Ectodermal cell (in vitro differentiated cells): Measurements from ENCODE around the gene FLT3.

Source experiments
- H3K27ac ChIP-seq: 2 replicates; pipeline ENCODE4 v1.7.0; 2013; ENCODE audit warnings: mild to moderate bottlenecking, low read depth, low read length; ENCODE audit not compliant: insufficient read depth, poor library complexity, severe bottlenecking
- H3K27me3 ChIP-seq: 2 replicates; pipeline ENCODE4 v1.7.0; 2013; ENCODE audit warnings: mild to moderate bottlenecking, low read length; ENCODE audit not compliant: insufficient read depth, control insufficient read depth, poor library complexity, severe bottlenecking
- H3K36me3 ChIP-seq: one replicate; pipeline ENCODE4 v1.7.0; 2013; ENCODE audit warnings: low read length; ENCODE audit not compliant: control insufficient read depth, insufficient read depth
- H3K4me1 ChIP-seq: one replicate; pipeline ENCODE4 v1.7.0; 2013; ENCODE audit warnings: low read length; ENCODE audit not compliant: control insufficient read depth, insufficient read depth
- H3K4me3 ChIP-seq: 2 replicates; pipeline ENCODE4 v1.7.0; 2013; ENCODE audit warnings: low read depth, low read length, control low read depth; ENCODE audit not compliant: insufficient read depth
- H3K9me3 ChIP-seq: 2 replicates; pipeline ENCODE4 v1.7.0; 2013; ENCODE audit warnings: mild to moderate bottlenecking, low read length, moderate library complexity; ENCODE audit not compliant: control insufficient read depth
- WGBS, 2 experiments: methylation state at CpG; one replicate each; pipeline ENCODE4 v1.1.7; 2013; ENCODE audit warnings: missing lambda C conversion rate in 2 of 2; 5-methylcytosine and 5-hydroxymethylcytosine counted together

FLT3 gene

DNA sequence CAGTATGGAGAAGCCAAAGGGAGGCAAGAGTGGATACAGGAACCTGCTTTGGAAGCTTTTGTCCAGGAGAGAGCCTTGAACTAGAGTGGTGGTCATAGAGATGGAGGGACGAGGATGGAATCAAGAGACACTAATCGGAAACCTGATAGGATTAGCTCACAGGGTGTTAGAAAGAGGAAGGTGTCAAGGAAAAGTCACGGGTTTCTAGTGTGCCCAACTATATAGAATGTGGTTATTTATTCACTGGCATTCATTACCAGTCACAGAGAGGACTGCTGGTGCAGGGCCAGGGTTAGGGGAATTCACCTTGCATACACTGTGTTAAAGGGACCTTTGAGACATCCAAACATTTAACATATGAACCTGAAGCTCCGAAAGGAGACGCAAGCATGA is 68.5 kb downstream of the FLT3 start:
- Histone ChIP-seq H3K27me3 (no peaks in the 10 kb centered on the region), H3K36me3 (no peaks in the 10 kb centered on the region), H3K4me1 (no peaks in the 10 kb centered on the region), H3K4me3 (no peak overlapping the region), H3K27ac (no peak overlapping the region), H3K9me3 (no peaks in the 10 kb centered on the region)
- 94% methylated on average over 5 of the region's 5 CpGs for WGBS, 2 experiments

DNA sequence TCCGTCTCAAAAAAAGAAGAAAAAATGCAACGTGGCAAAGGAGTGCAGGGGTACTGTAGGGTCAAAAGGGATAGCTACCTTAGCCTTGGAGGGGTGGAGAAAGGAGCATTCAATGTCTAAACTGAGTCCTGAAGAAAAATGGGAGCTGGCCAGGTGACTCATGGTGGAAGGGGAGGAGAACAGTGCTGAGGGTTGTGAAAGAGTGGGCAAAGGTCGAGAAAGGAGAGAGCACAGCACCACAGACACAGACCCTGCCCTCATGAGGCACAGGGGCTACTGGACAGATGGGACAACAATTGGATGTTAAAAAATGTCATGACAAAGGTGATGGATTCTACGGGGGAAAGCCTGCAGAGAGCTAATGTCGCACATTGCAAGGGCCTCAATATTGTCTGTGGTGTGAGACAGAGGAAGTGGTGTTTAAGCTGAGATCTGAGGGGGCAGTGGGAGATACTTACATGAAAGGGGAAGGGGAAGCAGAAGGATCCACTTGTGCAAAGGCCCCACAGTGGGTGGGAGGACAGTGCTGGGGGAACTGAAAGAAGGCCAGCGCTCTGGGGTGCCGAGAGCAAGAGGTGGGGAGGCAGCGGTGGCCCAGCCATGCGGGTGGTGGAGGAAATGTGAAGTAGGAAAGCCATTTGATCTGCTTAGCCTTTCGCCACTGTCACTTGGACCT is 69.0 kb downstream of the FLT3 start:
- WGBS, 2 experiments, result 90 to 93% methylated on average over 10 of the region's 10 CpGs
- Histone ChIP-seq H3K4me3 (no peak overlapping the region), H3K27me3 (no peaks in the 10 kb centered on the region), H3K9me3 (no peaks in the 10 kb centered on the region), H3K36me3 (no peaks in the 10 kb centered on the region), H3K27ac (no peak overlapping the region), H3K4me1 (no peaks in the 10 kb centered on the region)

DNA sequence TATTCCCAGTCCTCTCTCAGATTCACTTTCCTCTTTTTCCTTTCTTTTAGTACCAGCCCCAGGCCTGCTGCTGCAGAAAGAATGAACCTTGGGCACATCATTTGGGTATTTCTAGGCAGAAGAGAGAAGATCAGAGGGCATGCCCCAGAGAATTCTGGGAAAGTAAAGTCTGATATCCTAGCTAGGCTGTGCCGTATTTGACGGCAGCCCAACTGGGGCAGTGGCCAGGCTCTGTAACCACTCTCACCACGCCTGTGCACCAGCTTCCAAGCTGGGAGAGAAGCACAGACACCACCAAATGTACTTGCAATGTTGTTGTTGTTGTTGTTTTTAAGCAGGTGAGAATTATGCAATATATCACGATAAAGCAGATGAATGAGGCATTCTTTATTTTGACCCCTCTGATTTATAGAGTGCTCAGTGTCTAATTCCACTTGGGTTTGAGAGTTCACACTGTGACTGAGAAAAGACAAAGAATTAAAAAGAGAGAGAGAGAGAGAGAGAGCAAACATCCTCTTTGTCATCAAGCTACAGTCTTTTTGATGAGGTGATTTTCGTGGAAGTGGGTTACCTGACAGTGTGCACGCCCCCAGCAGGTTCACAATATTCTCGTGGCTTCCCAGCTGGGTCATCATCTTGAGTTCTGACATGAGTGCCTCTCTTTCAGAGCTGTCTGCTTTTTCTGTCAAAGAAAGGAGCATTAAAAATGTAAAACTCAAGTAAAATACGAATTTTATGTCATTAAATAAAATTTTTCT is 72.6 kb downstream of the FLT3 start:
- Histone ChIP-seq H3K27ac (no peak overlapping the region), H3K4me3 (no peak overlapping the region), H3K9me3 (no peaks in the 10 kb centered on the region), H3K4me1 (peaks cover 3% of the 10 kb centered on the region), H3K27me3 (no peaks in the 10 kb centered on the region), H3K36me3 (no peaks in the 10 kb centered on the region)
- 90 to 94% methylated on average over 7 to 8 of the region's 8 CpGs for WGBS, 2 experiments

DNA sequence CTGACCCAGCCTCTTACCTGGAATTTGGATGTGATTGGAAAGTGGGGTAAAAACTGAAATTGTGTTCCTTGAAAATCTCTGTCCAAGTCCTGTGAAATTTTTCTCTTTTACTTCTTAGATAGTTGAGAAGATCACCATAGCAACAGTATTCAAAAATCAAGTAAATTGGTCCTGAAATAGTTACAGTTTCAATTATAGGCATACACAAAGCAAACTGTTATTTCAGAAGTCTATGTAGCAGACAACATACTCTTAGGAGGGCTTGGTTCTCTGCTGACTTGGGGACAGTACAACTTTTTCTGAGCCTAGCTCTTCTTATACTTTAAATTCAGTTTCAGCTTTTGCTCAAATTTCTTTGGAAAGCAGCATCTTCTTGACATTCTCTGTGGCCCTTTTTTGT is 73.3 kb downstream of the FLT3 start:
- Histone ChIP-seq H3K4me1 (peaks cover 9% of the 10 kb centered on the region), H3K9me3 (no peaks in the 10 kb centered on the region), H3K27me3 (no peaks in the 10 kb centered on the region), H3K36me3 (no peaks in the 10 kb centered on the region), H3K27ac (no peak overlapping the region), H3K4me3 (no peak overlapping the region)

DNA sequence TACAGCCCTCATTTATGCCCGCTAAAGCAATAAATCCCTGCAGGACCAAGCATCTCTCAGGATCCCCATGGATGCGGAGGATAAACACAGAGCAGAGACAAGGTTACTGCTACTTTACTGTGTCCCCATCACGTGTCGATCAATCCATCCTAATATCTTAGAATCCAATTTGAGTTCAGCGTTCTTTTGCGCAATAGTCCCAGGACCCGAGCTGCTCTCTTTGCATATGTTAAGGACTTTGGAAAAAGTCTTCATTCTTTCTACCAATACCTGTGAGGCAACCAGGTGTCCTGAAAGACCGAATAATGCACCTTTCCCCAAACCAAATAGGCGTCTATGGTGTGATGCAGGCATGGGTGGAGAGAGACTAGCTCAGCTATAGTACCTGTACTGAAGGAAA is 73.9 kb downstream of the FLT3 start:
- Histone ChIP-seq H3K4me3 (no peak overlapping the region), H3K36me3 (no peaks in the 10 kb centered on the region), H3K4me1 (peaks cover 9% of the 10 kb centered on the region), H3K9me3 (no peaks in the 10 kb centered on the region), H3K27me3 (no peaks in the 10 kb centered on the region), H3K27ac (no peak overlapping the region)
- WGBS, 2 experiments, result 93 to 95% methylated on average over 9 of the region's 9 CpGs

DNA sequence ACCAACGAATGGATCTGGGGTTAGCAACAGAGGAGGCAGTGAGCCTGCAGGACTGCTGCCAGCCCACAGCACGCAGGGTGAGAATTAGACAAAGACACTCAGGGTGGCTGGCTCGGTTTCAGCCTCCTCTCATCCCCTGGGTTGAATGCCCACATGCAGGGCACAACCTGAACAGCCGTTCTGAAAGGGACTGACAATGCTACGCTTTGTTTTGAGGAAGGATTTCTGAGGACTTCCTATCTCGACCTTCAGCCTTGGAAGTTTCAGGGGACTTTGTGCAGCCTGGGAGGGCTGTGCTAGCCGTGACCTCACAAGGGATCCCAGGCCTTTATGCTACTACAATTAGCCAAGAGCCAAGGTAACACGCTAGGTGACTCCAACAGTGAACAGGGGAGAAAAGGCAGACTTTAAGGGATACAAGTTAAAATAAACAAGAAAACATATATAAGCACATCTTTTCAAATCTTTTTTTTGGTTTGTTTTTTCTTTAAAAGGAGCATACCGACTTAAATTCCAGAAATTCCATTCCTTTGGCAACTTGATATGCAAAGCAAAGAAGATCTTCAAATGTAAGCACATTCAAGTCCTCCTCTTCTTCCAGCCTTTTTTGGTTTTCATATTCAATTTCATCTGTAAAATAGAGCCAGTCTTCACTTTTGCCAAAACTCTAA is 77.4 kb downstream of the FLT3 start:
- H3K27ac ChIP-seq, result no peak overlapping the region
- no peaks in the 10 kb centered on the region for H3K36me3 ChIP-seq
- no peak overlapping the region for H3K4me3 ChIP-seq
- no peaks in the 10 kb centered on the region for H3K9me3 ChIP-seq
- 12% methylated on average over 9 of the region's 9 CpGs for WGBS, 2 experiments
- H3K27me3 ChIP-seq, result no peaks in the 10 kb centered on the region
- H3K4me1 ChIP-seq, result peaks cover 9% of the 10 kb centered on the region

DNA sequence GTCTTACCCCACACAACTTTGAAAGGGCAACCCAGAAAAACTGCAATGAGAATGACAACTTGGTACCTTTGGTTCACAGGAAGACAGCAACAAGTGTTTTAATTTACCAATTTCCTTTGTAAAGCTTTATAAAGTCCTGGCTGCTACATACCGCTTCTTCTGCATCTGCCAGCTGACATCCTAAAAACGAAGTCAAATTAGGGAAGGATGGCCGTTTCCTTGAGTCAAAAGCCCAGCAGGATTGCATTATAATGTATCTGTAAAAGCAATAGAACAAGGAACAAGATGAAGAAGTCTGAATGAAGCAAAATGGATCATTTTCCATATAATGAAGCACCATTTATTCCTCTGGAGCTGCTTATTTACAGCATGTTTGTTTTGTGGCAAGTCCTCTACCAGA is 86.1 kb downstream of the FLT3 start:
- no peak overlapping the region for H3K4me3 ChIP-seq
- WGBS, 2 experiments, result 36 to 38% methylated on average over 3 of the region's 3 CpGs
- H3K27me3 ChIP-seq, result no peaks in the 10 kb centered on the region
- H3K36me3 ChIP-seq, result no peaks in the 10 kb centered on the region
- H3K27ac ChIP-seq, result no peak overlapping the region
- no peaks in the 10 kb centered on the region for H3K4me1 ChIP-seq
- H3K9me3 ChIP-seq, result no peaks in the 10 kb centered on the region

DNA sequence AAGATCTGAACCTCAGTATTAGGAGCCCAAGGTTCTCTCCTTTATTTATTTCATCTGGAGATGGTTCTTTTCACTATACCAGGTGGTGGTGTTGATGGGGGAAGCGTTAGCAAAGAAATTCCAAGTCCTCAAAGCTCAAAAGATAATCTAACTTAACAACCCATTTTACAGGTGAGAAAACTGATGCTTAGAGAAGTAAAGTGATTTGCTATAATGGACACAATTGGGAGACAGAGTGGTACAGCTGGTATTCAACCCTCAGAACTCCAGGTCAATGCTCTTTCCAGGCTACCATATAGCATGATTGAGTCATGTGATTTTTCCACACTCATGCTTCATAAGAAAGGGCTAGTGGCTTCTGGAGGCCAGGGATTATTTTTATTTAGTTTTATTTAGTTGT is 86.9 kb downstream of the FLT3 start:
- Histone ChIP-seq H3K4me3 (no peak overlapping the region), H3K4me1 (no peaks in the 10 kb centered on the region), H3K27ac (no peak overlapping the region), H3K36me3 (no peaks in the 10 kb centered on the region), H3K9me3 (no peaks in the 10 kb centered on the region), H3K27me3 (no peaks in the 10 kb centered on the region)
- no CpG with 5 or more reads among the region's 1 CpG for WGBS, 2 experiments

DNA sequence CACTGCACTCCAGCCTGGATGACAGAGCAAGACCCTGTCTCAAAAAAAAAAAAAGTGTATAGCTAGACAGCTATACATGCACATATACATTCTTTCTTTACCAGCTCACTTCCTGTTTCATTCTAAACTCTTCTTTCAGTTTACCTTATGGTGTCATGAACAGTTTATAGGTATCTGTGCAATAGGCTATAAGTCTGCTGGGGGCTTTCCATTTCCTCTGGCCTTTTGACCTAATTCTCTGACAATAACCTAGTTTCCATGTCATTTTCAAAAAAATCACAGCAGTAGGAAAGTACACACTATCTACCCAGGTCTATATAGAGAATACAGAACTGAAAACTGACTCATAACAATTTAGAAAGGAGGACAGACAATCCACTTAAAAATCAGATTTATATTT is 87.5 kb downstream of the FLT3 start:
- Histone ChIP-seq H3K36me3 (no peaks in the 10 kb centered on the region), H3K27ac (no peak overlapping the region), H3K27me3 (no peaks in the 10 kb centered on the region), H3K4me3 (no peak overlapping the region), H3K4me1 (no peaks in the 10 kb centered on the region), H3K9me3 (no peaks in the 10 kb centered on the region)

DNA sequence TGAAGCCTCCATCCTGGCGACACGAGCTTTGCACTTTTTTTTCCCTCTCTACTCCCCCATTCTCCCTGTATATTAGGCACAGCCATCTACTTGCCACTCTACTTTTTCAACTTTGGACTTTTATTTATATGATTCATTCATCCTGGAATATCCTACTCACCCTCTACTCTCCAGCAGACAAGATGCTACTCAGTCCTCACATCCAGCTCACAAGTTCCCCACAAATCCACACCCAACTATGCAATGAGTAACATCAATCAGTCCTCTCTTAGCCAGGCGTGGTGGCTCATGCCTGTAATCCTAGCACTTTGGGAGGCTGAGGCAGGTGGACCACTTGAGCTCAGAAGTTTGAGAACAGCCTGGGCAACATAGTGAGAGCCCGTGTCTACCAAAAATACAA is 88.0 kb downstream of the FLT3 start:
- 84 to 92% methylated on average over 4 of the region's 4 CpGs for WGBS, 2 experiments
- Histone ChIP-seq H3K36me3 (no peaks in the 10 kb centered on the region), H3K9me3 (no peaks in the 10 kb centered on the region), H3K27ac (no peak overlapping the region), H3K27me3 (no peaks in the 10 kb centered on the region), H3K4me3 (no peak overlapping the region), H3K4me1 (no peaks in the 10 kb centered on the region)
